Mucosa of descending colon (tissue), 3 donors: ENCODE results near the gene BMP2K. TPM values are rescaled to one million over a fixed set of nuclear protein-coding genes. Genes with fewer than 3 reads are reported as not detected.

Experiments used
- ATAC-seq: fragments of 200-7000 bp; cut with Tn5 transposase; one replicate; pipeline ENCODE4 v1.9.1; 2020; ENCODE audit warnings: mild to moderate bottlenecking, moderate library complexity
- DNase-seq, 3 donors: peaks; one replicate each; pipeline ENCODE4 v3.0.0-alpha.2; 2020
- H3K36me3 ChIP-seq: fragments of 200-600 bp; one replicate; pipeline ENCODE4 v1.8.0; 2021; ENCODE audit warnings: low read depth, mild to moderate bottlenecking
- H3K4me1 ChIP-seq: fragments of 200-600 bp; one replicate; pipeline ENCODE4 v1.8.0; 2021; ENCODE audit warnings: low read depth, mild to moderate bottlenecking
- H3K4me3 ChIP-seq: fragments of 200-600 bp; one replicate; pipeline ENCODE4 v1.8.0; 2021; ENCODE audit warnings: mild to moderate bottlenecking
- H3K9me3 ChIP-seq: fragments of 200-600 bp; one replicate; pipeline ENCODE4 v1.8.0; 2021; ENCODE audit warnings: mild to moderate bottlenecking
- intact Hi-C, 2 donors: fragments of 100-400 bp; cut with DNase I in 1 of 2; cut with micrococcal nuclease in 1 of 2; formaldehyde crosslinking; loops; one replicate each; pipeline versions ENCODE4 v1.11.0 to v1.11.1; 2022; cut with DNase I, micrococcal nuclease
- total RNA-seq, 3 donors: library from RNA; stranded (reverse); fragmentation: NEBNext Ultra II Directional in 2 of 3; extraction: Animal tissue kit (Norgen Biotek cat#: 25700) in 2 of 3; gene quantifications; one replicate each; pipeline versions ENCODE4 v1.2.1 to v1.2.4, GENCODE V29; 2021 to 2023
- TF ChIP-seq, protein P1 (sequence below): fragments of 200-600 bp; IDR thresholded peaks from one replicate; pipeline ENCODE4 v1.8.0; 2022; ENCODE audit warnings: antibody characterized with exemption, mild to moderate bottlenecking
- donor health status: DM: no; HTN: no; CAD: no; lungs with moderate emphysema.
- donor health status: DM: no; HTN: no; CAD: no.
- donor health status: DM: no; HTN: yes; CAD: no.

Gene BMP2K
- total RNA-seq, 3 donors from 2014 or later, result 42.5 to 77.1 (median 67.5) TPM

DNA sequence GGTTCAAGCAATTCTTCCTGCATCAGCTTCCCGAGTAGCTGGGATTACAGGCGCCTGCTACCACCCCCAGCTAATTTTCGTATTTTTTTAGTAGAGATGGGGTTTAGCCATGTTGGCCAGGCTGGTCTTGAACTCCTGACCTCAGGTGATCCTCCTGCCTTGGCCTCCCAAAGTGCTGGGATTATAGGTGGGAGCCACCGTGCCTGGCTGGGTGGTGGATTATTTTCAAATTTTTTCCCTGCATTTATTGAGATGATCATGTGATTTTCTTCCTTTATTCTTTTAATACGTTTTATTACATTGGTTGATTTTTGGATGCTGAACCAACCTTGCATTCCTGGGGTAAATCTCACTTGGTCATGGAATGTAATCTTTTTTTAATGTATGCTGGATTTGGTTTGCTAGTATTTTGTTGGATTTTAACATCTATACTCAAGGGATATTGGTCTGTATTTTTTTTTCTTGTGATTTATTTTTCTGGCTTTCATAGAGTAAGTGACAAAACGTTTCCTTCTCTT is 30.9 kb downstream of the BMP2K start:
- no peak overlapping the region for H3K4me3 ChIP-seq
- intact Hi-C loops, result no loop called here
- H3K4me1 ChIP-seq, result peaks cover 12% of the 10 kb centered on the region
- peaks cover 7% of the 10 kb centered on the region for H3K9me3 ChIP-seq
- no peaks in the 10 kb centered on the region for H3K36me3 ChIP-seq
- no peak for ATAC-seq
- TF ChIP-seq, protein P1, sequence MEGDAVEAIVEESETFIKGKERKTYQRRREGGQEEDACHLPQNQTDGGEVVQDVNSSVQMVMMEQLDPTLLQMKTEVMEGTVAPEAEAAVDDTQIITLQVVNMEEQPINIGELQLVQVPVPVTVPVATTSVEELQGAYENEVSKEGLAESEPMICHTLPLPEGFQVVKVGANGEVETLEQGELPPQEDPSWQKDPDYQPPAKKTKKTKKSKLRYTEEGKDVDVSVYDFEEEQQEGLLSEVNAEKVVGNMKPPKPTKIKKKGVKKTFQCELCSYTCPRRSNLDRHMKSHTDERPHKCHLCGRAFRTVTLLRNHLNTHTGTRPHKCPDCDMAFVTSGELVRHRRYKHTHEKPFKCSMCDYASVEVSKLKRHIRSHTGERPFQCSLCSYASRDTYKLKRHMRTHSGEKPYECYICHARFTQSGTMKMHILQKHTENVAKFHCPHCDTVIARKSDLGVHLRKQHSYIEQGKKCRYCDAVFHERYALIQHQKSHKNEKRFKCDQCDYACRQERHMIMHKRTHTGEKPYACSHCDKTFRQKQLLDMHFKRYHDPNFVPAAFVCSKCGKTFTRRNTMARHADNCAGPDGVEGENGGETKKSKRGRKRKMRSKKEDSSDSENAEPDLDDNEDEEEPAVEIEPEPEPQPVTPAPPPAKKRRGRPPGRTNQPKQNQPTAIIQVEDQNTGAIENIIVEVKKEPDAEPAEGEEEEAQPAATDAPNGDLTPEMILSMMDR, result no peak
- no peak for DNase-seq

DNA sequence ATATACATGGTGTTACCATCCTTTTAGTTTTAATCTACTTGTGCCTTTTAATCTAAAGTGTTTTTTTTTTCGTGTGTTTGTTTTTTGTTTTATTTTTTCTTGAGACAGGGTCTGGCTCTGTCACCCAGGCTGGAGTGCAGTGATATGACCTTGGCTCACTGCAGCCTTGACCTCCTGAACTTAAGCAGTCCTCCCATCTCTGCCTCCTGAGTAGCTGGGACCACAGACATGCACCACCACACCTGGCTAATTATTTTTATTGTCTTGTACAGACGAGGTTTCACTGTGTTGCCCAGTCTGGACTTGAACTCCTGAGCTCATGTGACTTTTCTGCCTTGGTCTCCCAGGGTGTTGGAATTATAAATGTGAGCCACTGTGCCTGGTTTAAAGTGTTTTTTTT is 33.1 kb downstream of the BMP2K start:
- intact Hi-C loops, result no loop called here
- Histone ChIP-seq H3K4me3 (no peak overlapping the region), H3K4me1 (peaks cover 12% of the 10 kb centered on the region), H3K36me3 (no peaks in the 10 kb centered on the region), H3K9me3 (peaks cover 7% of the 10 kb centered on the region)
- ATAC-seq (no peak), DNase-seq (no peak)
- TF ChIP-seq, protein P1, result no peak

DNA sequence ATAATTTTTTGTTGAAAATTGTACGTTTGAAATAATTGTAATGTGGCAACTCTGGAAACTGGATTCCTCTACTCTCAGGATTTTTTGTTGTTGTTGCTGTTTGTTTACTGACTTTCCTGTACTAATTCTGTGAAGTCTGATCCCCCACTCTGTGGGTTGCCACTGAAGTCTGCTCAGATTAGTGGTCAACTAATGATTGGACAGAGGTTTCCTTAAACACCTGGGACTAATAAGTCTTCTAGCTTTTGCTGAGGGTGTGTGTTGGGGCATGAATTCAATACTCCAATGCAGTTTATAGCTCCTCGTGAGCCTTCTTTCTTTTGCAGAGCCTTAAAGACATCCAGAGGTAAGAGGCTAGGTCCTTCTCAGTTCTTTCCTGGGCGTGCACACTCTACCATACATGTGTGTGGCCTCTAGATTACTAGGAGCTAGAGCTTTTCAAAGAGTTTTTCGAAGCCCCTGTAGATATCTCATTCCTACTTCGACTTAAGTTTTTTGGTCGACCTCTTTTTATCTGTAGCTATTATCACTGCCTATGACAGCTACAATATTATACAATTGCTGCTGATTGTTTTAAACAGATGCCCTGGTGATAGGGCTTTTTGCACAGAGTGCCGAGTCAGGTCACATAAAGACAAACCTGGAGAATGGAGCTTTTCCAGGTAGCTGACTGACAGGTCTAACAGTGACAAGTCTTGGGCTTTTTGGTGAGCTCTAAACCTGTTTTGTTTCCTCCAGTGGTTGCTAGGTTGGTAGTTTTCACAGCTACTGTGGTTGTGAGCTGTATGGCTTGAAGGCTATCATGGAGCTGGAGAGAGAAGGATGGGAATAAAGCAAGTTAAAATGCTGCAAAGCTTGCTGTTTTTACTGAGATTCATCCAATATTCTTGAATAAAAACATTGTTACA is 34.0 kb downstream of the BMP2K start:
- Histone ChIP-seq H3K9me3 (peaks cover 7% of the 10 kb centered on the region), H3K36me3 (no peaks in the 10 kb centered on the region), H3K4me1 (peaks cover 12% of the 10 kb centered on the region), H3K4me3 (no peak overlapping the region)
- ATAC-seq, result peak; percentile 21
- intact Hi-C loops, result no loop called here
- no peak for DNase-seq
- TF ChIP-seq, protein P1, result no peak

DNA sequence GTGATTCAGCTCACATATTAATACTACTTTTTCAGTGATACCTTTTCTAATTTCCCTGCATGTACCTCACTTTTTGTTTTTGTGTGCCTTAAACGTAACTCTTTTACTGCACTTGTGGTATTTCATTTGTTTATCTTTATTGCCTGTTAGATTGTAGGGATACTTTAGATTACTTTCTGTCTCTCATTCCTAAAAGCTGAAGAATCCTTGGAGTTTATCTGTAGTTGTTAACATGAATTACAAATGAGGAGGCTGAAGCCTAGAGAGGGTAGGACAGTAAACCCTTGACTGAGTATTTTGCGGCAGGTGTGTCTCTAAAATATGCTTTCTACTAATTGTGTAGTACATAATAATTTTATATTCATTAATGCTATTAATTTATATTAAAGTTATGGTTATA is 34.9 kb downstream of the BMP2K start:
- Histone ChIP-seq H3K4me3 (no peak overlapping the region), H3K9me3 (peaks cover 7% of the 10 kb centered on the region), H3K4me1 (peaks cover 12% of the 10 kb centered on the region), H3K36me3 (no peaks in the 10 kb centered on the region)
- TF ChIP-seq, protein P1, result no peak
- ATAC-seq (no peak), DNase-seq (no peak)
- intact Hi-C loops, result no loop called here

DNA sequence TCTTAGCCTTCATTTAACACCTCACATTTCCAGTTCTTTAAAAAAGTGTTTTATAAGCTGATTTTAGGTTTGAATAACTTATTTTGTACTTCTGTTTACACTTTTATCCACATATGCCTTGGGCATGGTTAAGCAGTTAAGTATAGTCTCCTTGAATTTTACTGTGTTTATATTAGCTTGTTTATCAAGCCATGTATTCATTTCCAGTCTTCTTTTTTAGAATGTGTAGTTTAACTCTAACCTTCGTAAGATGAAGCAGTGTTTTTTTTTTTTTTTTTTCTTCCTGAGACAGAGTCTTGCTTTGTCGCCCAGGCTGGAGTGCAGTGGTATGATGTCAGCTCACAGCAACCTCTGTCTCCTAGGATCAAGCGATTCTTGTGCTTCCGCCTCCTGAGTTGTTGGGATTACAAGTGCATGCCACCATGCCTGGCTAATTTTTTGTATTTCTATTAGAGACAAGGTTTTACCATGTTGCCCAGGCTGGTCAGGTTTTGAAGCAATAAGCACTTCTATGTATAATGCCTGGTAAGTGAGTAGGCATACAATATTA is 42.5 kb downstream of the BMP2K start:
- DNase-seq, result no peak
- no peaks in the 10 kb centered on the region for H3K9me3 ChIP-seq
- TF ChIP-seq, protein P1, result no peak
- intact Hi-C loops, result no loop called here
- H3K4me3 ChIP-seq, result no peak overlapping the region
- H3K4me1 ChIP-seq, result no peaks in the 10 kb centered on the region
- H3K36me3 ChIP-seq, result no peaks in the 10 kb centered on the region
- no peak for ATAC-seq
